Activated CD4-positive, alpha-beta T cell treated with anti-CD3 and anti-CD28 coated beads for 4 hours (primary cell): Measurements from ENCODE around the gene OPCML.

Experiments
- DNase-seq, 2 donors: peaks; one replicate each; pipeline ENCODE4 v3.0.0-alpha.2; 2020

The OPCML gene

GRCh38 chr11:132771746-132772145 is 760.6 kb downstream of the OPCML start:
- no peak for DNase-seq

- no peak for DNase-seq
Measured at GRCh38 chr11:132770829-132771530, 761.3 kb downstream of the OPCML start.

GRCh38 chr11:132763503-132763902 is 768.8 kb downstream of the OPCML start:
- no peak for DNase-seq

GRCh38 chr11:132755934-132756333 is 776.4 kb downstream of the OPCML start:
- DNase-seq = no peak

- DNase-seq = no peak
Measured at GRCh38 chr11:132751516-132752250, 780.6 kb downstream of the OPCML start.

GRCh38 chr11:132746305-132746704 is 786.0 kb downstream of the OPCML start:
- DNase-seq = no peak

- no peak for DNase-seq
Measured at GRCh38 chr11:132745306-132745705, 787.0 kb downstream of the OPCML start.

GRCh38 chr11:132744771-132745170 is 787.5 kb downstream of the OPCML start:
- DNase-seq = no peak

- DNase-seq = no peak
Measured at GRCh38 chr11:132743601-132744000, 788.7 kb downstream of the OPCML start.

GRCh38 chr11:132742929-132743328 is 789.4 kb downstream of the OPCML start:
- DNase-seq = no peak

- no peak for DNase-seq
Measured at GRCh38 chr11:132734217-132734616, 798.1 kb downstream of the OPCML start.

GRCh38 chr11:132728026-132728425 is 804.3 kb downstream of the OPCML start:
- DNase-seq = no peak

- DNase-seq = no peak
Measured at GRCh38 chr11:132721526-132721925, 810.8 kb downstream of the OPCML start.

- DNase-seq = no peak
Measured at GRCh38 chr11:132719684-132720083, 812.6 kb downstream of the OPCML start.

GRCh38 chr11:132718711-132719671 is 813.3 kb downstream of the OPCML start:
- DNase-seq = peak; percentile 22 to 41

GRCh38 chr11:132717824-132718223 is 814.5 kb downstream of the OPCML start:
- DNase-seq = no peak

GRCh38 chr11:132716037-132716436 is 816.3 kb downstream of the OPCML start:
- no peak for DNase-seq

- no peak for DNase-seq
Measured at GRCh38 chr11:132714859-132715440, 817.4 kb downstream of the OPCML start.

- DNase-seq = no peak
Measured at GRCh38 chr11:132712466-132712865, 819.8 kb downstream of the OPCML start.

GRCh38 chr11:132704781-132705375 is 827.4 kb downstream of the OPCML start:
- DNase-seq = no peak

- no peak for DNase-seq
Measured at GRCh38 chr11:132692891-132693290, 839.4 kb downstream of the OPCML start.

GRCh38 chr11:132691848-132692550 is 840.3 kb downstream of the OPCML start:
- DNase-seq = no peak
